OCI-LY7 (cell line): Measurements from ENCODE around the gene CREB5. TPM values are rescaled to one million over a fixed set of nuclear protein-coding genes. Genes with fewer than 3 reads are reported as not detected.

Experiments
- BruUV-seq: library from RNA; stranded (reverse); fragments of 400-500 nt; replicated peaks from 2 replicates; lab custom pipeline; 2021; lab: Mats Ljungman, UMichigan
- CTCF ChIA-PET: fragments of 300-600 bp; sonication (Branson Sonifier 250); formaldehyde crosslinking; loops from one replicate; lab custom pipeline; 2022; ENCODE audit warnings: antibody characterized with exemption; ENCODE audit not compliant: unreplicated experiment; lab: Charles Lee
- POLR2A ChIA-PET: fragments of 300-600 bp; sonication (Branson Sonifier 250); formaldehyde crosslinking; loops from one replicate; lab custom pipeline; 2022; ENCODE audit warnings: antibody characterized with exemption; lab: Charles Lee
- DNase-seq: peaks from one replicate; pipeline ENCODE4 v3.0.0-alpha.2; 2015; ENCODE audit warnings: low spot score
- H2AFZ ChIP-seq: fragments of 200-600 bp; sonication (generic), shearing (Covaris generic); 2 replicates; pipeline ENCODE4 v1.6.1; 2014; ENCODE audit warnings: mild to moderate bottlenecking, antibody characterized with exemption, low read length, moderate library complexity
- H3K27ac ChIP-seq: fragments of 200-600 bp; sonication (generic); 2 replicates; pipeline ENCODE4 v1.5.1; 2014; ENCODE audit warnings: mixed run types, low read depth, mild to moderate bottlenecking, moderate library complexity, low read length, inconsistent platforms; ENCODE audit not compliant: poor library complexity, severe bottlenecking
- H3K36me3 ChIP-seq: fragments of 200-600 bp; sonication (generic); 2 replicates; pipeline ENCODE4 v1.6.1; 2014; ENCODE audit warnings: mild to moderate bottlenecking, antibody characterized with exemption, low read length, moderate library complexity, mixed read lengths; ENCODE audit not compliant: insufficient read depth
- H3K4me1 ChIP-seq: fragments of 200-600 bp; sonication (generic); 2 replicates; pipeline ENCODE4 v1.5.1; 2014; ENCODE audit warnings: mild to moderate bottlenecking, low read length; ENCODE audit not compliant: insufficient read depth, poor library complexity, severe bottlenecking
- H3K4me2 ChIP-seq: fragments of 200-600 bp; sonication (generic); 2 replicates; pipeline ENCODE4 v1.6.1; 2014; ENCODE audit warnings: mild to moderate bottlenecking, low read length
- H3K4me3 ChIP-seq: fragments of 200-600 bp; sonication (generic); 2 replicates; pipeline ENCODE4 v1.5.1; 2014; ENCODE audit warnings: mild to moderate bottlenecking, low read depth, low read length; ENCODE audit not compliant: poor library complexity, severe bottlenecking
- H3K79me2 ChIP-seq: fragments of 200-600 bp; sonication (generic); 2 replicates; pipeline ENCODE4 v1.6.1; 2016; ENCODE audit warnings: low read depth, mild to moderate bottlenecking, low read length, moderate library complexity, mixed read lengths; ENCODE audit not compliant: insufficient read depth
- H3K9me2 ChIP-seq: fragments of 200-600 bp; sonication (generic); 2 replicates; pipeline ENCODE4 v1.6.1; 2016; ENCODE audit warnings: mild to moderate bottlenecking, low read length, mixed read lengths; ENCODE audit not compliant: insufficient read depth
- H3K9me3 ChIP-seq: fragments of 200-600 bp; sonication (generic); 2 replicates; pipeline ENCODE4 v1.6.1; 2014; ENCODE audit warnings: mild to moderate bottlenecking, mixed run types, low read length, mixed read lengths
- H4K20me1 ChIP-seq: fragments of 200-600 bp; sonication (generic); 2 replicates; pipeline ENCODE4 v1.6.1; 2014; ENCODE audit warnings: mild to moderate bottlenecking, antibody characterized with exemption, low read length, moderate library complexity, mixed read lengths; ENCODE audit not compliant: insufficient read depth
- CTCF ChIP-seq: fragments of 200-600 bp; sonication (generic); conservative IDR thresholded peaks from 2 replicates; pipeline ENCODE4 v1.5.1; 2014; ENCODE audit warnings: mild to moderate bottlenecking, antibody characterized with exemption, low read length, moderate library complexity, mixed read lengths
- EZH2phosphoT487 ChIP-seq: fragments of 200-600 bp; sonication (generic); IDR thresholded peaks from 2 replicates; pipeline ENCODE4 v1.6.1; 2018; ENCODE audit warnings: low read depth, borderline replicate concordance, mild to moderate bottlenecking, mixed run types, antibody characterized with exemption, low read length, moderate library complexity, mixed read lengths
- intact Hi-C: fragments of 100-400 bp; cut with micrococcal nuclease; formaldehyde crosslinking; loops from one replicate; pipeline ENCODE4 v1.10.0; 2022; ENCODE audit not compliant: unreplicated experiment
- total RNA-seq, 2 experiments: library from RNA; depleted of rRNA in 1 of 2; stranded (reverse); fragments of >200 nt in 1 of 2; shearing (Covaris generic) in 1 of 2; gene quantifications; 2 replicates each; pipeline ENCODE4 v1.2.3, GENCODE V29; 2014 to 2022

CREB5 gene
- total RNA-seq, 2 experiments from 2014 or later, result 2.0 to 13.3 TPM

DNA sequence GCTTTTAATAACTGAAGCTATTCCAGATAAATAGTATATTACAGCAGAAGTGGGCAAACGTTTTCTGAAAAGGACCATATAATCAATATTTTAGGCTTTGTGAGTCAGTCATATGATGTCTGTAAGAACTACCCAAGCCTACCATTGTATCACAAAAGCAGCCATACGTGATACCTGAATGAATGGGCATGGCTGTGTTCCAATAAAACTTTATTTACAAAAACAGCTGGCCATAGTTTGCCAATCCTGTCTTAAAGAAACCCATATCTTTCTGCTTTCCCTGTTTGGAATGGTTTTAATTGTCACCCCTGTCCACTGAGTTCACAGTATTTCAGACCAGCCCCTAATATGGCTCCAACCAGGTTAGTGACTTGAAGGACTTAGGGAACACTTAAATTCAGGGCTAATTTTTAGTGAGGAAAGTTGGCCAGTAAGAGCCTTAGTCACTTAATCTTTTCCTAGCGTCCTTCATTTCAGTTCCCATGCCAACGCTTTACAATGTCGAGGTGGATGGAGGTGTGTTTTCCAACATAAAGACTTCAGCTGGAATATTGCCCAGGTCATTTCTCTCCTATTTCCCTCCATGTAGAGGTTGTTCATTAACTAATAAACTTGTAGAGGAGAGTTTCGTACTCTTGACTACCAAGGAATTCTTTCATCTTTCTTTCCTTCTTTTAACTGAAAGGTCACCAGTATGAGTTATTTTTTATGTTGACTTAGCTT lies 361.3 kb downstream of the CREB5 start:
- no peaks in the 10 kb centered on the region; the same call in 1 of the 2 replicates for H4K20me1 ChIP-seq
- ChIA-PET CTCF (no interaction called here), POLR2A (interaction anchor here (0.9 to 1.2 kb wide), 5 partner anchors 9 to 74 kb away, joined by 3 to 5 read pairs (median 3); no protein-coding TSS in a partner anchor)
- no peak overlapping the region for H2AFZ ChIP-seq
- TF ChIP-seq EZH2phosphoT487, result no peak
- TF ChIP-seq CTCF, result no peak
- no peaks in the 10 kb centered on the region for H3K9me2 ChIP-seq
- no peaks in the 10 kb centered on the region for H3K4me1 ChIP-seq
- no peak for DNase-seq
- no TSS peak for BruUV-seq
- no peaks in the 10 kb centered on the region for H3K79me2 ChIP-seq
- no peak overlapping the region for H3K4me2 ChIP-seq
- H3K4me3 ChIP-seq, result no peak overlapping the region
- no peak overlapping the region for H3K27ac ChIP-seq
- intact Hi-C loops, result no loop called here
- H3K9me3 ChIP-seq, result no peaks in the 10 kb centered on the region
- no peaks in the 10 kb centered on the region for H3K36me3 ChIP-seq

- Histone ChIP-seq H3K79me2 (no peaks in the 10 kb centered on the region), H2AFZ (no peak overlapping the region), H3K36me3 (no peaks in the 10 kb centered on the region), H4K20me1 (no peaks in the 10 kb centered on the region), H3K4me3 (no peak overlapping the region), H3K4me1 (no peaks in the 10 kb centered on the region), H3K9me2 (no peaks in the 10 kb centered on the region), H3K4me2 (no peak overlapping the region), H3K27ac (no peak overlapping the region), H3K9me3 (no peaks in the 10 kb centered on the region)
- no peak for TF ChIP-seq EZH2phosphoT487
- no peak for TF ChIP-seq CTCF
- intact Hi-C loops, result no loop called here
- ChIA-PET CTCF (no interaction called here), POLR2A (interaction anchor here (1.2 kb wide), 2 partner anchors 8 to 73 kb away, joined by 3 to 5 read pairs; no protein-coding TSS in a partner anchor)
- DNase-seq, result no peak
- BruUV-seq, result no TSS peak
Measured at GRCh38 chr7:28774261-28774988, 362.1 kb downstream of the CREB5 start.
